Liver (tissue), 3 donors: Measurements from ENCODE around the gene FGF1.

Experiments used
- CTCF ChIP-seq: fragments of 150-350 bp; IDR thresholded peaks from 2 replicates; pipeline ENCODE4 v1.5.1; 2017; ENCODE audit warnings: improper control_type of control experiment, low read depth, low read length; ENCODE audit not compliant: missing input control
- EGR1 ChIP-seq, 2 donors: IDR thresholded peaks; 2 replicates each; pipeline ENCODE4 v1.6.1; 2016 to 2018; ENCODE audit warnings: antibody characterized with exemption in 2 of 2, low read depth in 2 of 2
- FOXA1 ChIP-seq: IDR thresholded peaks from 2 replicates; pipeline ENCODE4 v1.6.1; 2016; ENCODE audit warnings: antibody characterized with exemption
- GABPA ChIP-seq, 2 donors: IDR thresholded peaks in 1 of 2; conservative IDR thresholded peaks in 1 of 2; 2 replicates each; pipeline ENCODE4 v1.6.1; 2016; ENCODE audit warnings: antibody characterized with exemption in 2 of 2, mild to moderate bottlenecking in 1 of 2, moderate library complexity in 1 of 2
- HNF4G ChIP-seq: IDR thresholded peaks from 2 replicates; pipeline ENCODE4 v1.6.1; 2016; ENCODE audit warnings: antibody characterized with exemption
- JUND ChIP-seq, 2 donors: IDR thresholded peaks; 2 replicates each; pipeline ENCODE4 v1.6.1; 2016; ENCODE audit warnings: antibody characterized with exemption in 2 of 2
- MAX ChIP-seq: IDR thresholded peaks from 2 replicates; pipeline ENCODE4 v1.6.1; 2016; ENCODE audit warnings: antibody characterized with exemption
- NR2F2 ChIP-seq: IDR thresholded peaks from 2 replicates; pipeline ENCODE4 v1.6.1; 2016; ENCODE audit warnings: antibody characterized with exemption
- RAD21 ChIP-seq, 2 donors: IDR thresholded peaks; 2 replicates each; pipeline ENCODE4 v1.6.1; 2016; ENCODE audit warnings: antibody characterized with exemption in 2 of 2, mild to moderate bottlenecking in 2 of 2
- SP1 ChIP-seq: IDR thresholded peaks from 2 replicates; pipeline ENCODE4 v1.6.1; 2018; ENCODE audit warnings: antibody characterized with exemption, mild to moderate bottlenecking
- TAF1 ChIP-seq: conservative IDR thresholded peaks from 2 replicates; pipeline ENCODE4 v1.6.1; 2016; ENCODE audit warnings: antibody characterized with exemption, mild to moderate bottlenecking
- YY1 ChIP-seq: IDR thresholded peaks from 2 replicates; pipeline ENCODE4 v1.6.1; 2016; ENCODE audit warnings: antibody characterized with exemption, mild to moderate bottlenecking
- TF ChIP-seq, protein P1 (sequence below): IDR thresholded peaks from 2 replicates; pipeline ENCODE4 v1.6.1; 2016; ENCODE audit warnings: antibody characterized with exemption, mild to moderate bottlenecking
- donor health status: healthy.
- donor health status: healthy.

- TF ChIP-seq CTCF (no peak), TAF1 (no peak), JUND (IDR thresholded peaks at IDR 0.05) (no peak), MAX (no peak), FOXA1 (no peak), GABPA (IDR thresholded peaks at IDR 0.05 in 1 of 2, conservative IDR thresholded peaks at IDR 0.05 in 1 of 2) (no peak), YY1 (no peak), NR2F2 (no peak), HNF4G (no peak), RAD21 (IDR thresholded peaks at IDR 0.05) (no peak), SP1 (no peak), EGR1 (IDR thresholded peaks at IDR 0.05; ENCODE audit: low read depth in 2 of 2) (no peak)
- TF ChIP-seq, protein P1, sequence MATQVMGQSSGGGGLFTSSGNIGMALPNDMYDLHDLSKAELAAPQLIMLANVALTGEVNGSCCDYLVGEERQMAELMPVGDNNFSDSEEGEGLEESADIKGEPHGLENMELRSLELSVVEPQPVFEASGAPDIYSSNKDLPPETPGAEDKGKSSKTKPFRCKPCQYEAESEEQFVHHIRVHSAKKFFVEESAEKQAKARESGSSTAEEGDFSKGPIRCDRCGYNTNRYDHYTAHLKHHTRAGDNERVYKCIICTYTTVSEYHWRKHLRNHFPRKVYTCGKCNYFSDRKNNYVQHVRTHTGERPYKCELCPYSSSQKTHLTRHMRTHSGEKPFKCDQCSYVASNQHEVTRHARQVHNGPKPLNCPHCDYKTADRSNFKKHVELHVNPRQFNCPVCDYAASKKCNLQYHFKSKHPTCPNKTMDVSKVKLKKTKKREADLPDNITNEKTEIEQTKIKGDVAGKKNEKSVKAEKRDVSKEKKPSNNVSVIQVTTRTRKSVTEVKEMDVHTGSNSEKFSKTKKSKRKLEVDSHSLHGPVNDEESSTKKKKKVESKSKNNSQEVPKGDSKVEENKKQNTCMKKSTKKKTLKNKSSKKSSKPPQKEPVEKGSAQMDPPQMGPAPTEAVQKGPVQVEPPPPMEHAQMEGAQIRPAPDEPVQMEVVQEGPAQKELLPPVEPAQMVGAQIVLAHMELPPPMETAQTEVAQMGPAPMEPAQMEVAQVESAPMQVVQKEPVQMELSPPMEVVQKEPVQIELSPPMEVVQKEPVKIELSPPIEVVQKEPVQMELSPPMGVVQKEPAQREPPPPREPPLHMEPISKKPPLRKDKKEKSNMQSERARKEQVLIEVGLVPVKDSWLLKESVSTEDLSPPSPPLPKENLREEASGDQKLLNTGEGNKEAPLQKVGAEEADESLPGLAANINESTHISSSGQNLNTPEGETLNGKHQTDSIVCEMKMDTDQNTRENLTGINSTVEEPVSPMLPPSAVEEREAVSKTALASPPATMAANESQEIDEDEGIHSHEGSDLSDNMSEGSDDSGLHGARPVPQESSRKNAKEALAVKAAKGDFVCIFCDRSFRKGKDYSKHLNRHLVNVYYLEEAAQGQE, result no peak
Observed at GRCh38 chr5:142626099-142626498, 59.8 kb downstream of the FGF1 start.
